IPS-18a (cell line): Measurements from ENCODE around the gene KCNAB1.
"Not testable (repeated sequence)": the region's sequence is repeated elsewhere in the genome, so short reads cannot be mapped to it uniquely, and the experiment has no call there.

Experiments used
- H3K27ac ChIP-seq: one replicate; pipeline ENCODE4 v1.5.1; 2013; ENCODE audit warnings: low read length
- H3K27me3 ChIP-seq: one replicate; pipeline ENCODE4 v1.6.1; 2013; ENCODE audit warnings: mild to moderate bottlenecking, low read length; ENCODE audit not compliant: control insufficient read depth, insufficient read depth
- H3K36me3 ChIP-seq: one replicate; pipeline ENCODE4 v1.6.1; 2013; ENCODE audit warnings: low read depth, low read length; ENCODE audit not compliant: control insufficient read depth
- H3K4me1 ChIP-seq: one replicate; pipeline ENCODE4 v1.6.1; 2013; ENCODE audit warnings: low read depth, low read length; ENCODE audit not compliant: control insufficient read depth
- H3K4me3 ChIP-seq: one replicate; pipeline ENCODE4 v1.5.1; 2013; ENCODE audit warnings: low read length
- H3K9ac ChIP-seq: one replicate; pipeline ENCODE4 v1.6.1; 2013; ENCODE audit warnings: mild to moderate bottlenecking, low read length, moderate library complexity
- H3K9me3 ChIP-seq: one replicate; pipeline ENCODE4 v1.6.1; 2013; ENCODE audit warnings: low read depth, low read length; ENCODE audit not compliant: control insufficient read depth

The KCNAB1 gene

GRCh38 chr3:156256945-156257344 lies 136.6 kb downstream of the KCNAB1 start:
- Histone ChIP-seq H3K4me3 (no peak overlapping the region), H3K4me1 (peaks cover 6% of the 10 kb centered on the region)

DNA sequence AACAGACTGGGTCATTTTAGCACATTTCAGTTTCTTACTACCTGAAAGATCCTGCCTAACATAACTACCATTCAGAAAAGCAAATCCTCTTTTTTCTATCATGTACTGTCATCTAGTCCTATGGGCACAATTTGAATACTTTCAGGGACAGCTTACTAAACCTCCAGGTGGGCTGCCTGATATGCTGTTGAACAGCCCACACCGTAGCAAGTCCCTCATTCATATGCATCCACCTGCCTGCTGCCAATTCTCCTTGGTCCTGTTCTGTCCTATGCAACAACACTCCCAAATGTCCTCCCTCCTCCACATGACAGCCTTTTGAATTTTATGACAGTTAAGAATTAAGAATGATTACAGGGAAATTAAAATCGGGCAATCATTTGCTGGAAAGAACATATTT lies 137.9 kb downstream of the KCNAB1 start:
- no peak overlapping the region for H3K9ac ChIP-seq
- H3K27me3 ChIP-seq = no peaks in the 10 kb centered on the region
- H3K9me3 ChIP-seq = no peaks in the 10 kb centered on the region
- H3K36me3 ChIP-seq = no peaks in the 10 kb centered on the region
- no peak overlapping the region for H3K27ac ChIP-seq
- peaks cover 6% of the 10 kb centered on the region for H3K4me1 ChIP-seq
- no peak overlapping the region for H3K4me3 ChIP-seq

More at GRCh38 chr3:156256945-156257344, 136.6 kb downstream of the KCNAB1 start:
- Histone ChIP-seq H3K27me3 (no peaks in the 10 kb centered on the region), H3K27ac (no peak overlapping the region), H3K9me3 (no peaks in the 10 kb centered on the region), H3K36me3 (no peaks in the 10 kb centered on the region), H3K9ac (no peak overlapping the region)

GRCh38 chr3:156259896-156260295 lies 139.5 kb downstream of the KCNAB1 start:
- Histone ChIP-seq H3K27me3 (no peaks in the 10 kb centered on the region), H3K9me3 (no peaks in the 10 kb centered on the region), H3K36me3 (no peaks in the 10 kb centered on the region), H3K4me1 (peaks cover 6% of the 10 kb centered on the region), H3K4me3 (no peak overlapping the region), H3K9ac (no peak overlapping the region), H3K27ac (no peak overlapping the region)

DNA sequence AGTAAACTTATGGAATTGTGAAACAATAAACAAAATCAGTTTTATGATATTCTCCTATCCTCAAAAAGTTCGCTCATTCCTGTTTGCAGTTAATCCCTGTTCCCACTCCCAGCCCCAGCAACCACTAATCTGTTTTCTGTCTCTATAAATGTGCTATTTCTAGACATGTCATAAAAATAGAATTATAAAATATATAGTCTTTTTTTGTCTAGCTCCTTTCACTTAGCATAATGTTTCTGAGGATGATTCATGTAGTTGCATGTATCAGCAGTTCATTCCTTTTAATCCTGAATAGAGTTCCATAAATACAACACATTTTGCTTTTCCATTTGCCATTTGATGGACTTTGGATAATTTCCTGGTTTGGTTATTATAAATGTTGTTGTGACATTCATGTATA lies 140.0 kb downstream of the KCNAB1 start:
- Histone ChIP-seq H3K27me3 (no peaks in the 10 kb centered on the region), H3K9me3 (no peaks in the 10 kb centered on the region), H3K4me1 (peaks cover 6% of the 10 kb centered on the region), H3K36me3 (no peaks in the 10 kb centered on the region), H3K27ac (no peak overlapping the region), H3K4me3 (no peak overlapping the region), H3K9ac (no peak overlapping the region)

DNA sequence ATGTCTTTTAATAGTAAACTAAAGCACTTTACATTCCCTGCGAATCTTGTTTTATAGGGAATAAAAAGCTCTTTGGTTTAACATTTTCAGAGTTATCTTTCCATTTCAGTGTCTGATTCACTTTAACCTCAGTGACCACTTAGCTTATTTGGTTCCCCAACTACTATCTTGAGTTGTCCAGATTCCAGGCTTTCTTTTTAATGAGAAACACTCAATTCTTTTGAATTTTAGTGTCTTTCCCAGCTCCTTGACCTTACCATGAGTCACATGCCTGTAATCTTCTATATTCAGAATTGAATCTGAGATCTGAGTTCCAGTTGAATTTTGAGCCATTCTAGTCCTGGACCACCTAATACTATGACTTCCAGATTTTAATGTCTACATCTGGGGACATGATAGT lies 144.4 kb downstream of the KCNAB1 start:
- H3K27ac ChIP-seq = no peak overlapping the region
- H3K9me3 ChIP-seq = no peaks in the 10 kb centered on the region
- H3K27me3 ChIP-seq = no peaks in the 10 kb centered on the region
- no peak overlapping the region for H3K9ac ChIP-seq
- H3K36me3 ChIP-seq = no peaks in the 10 kb centered on the region
- no peaks in the 10 kb centered on the region for H3K4me1 ChIP-seq
- H3K4me3 ChIP-seq = no peak overlapping the region

DNA sequence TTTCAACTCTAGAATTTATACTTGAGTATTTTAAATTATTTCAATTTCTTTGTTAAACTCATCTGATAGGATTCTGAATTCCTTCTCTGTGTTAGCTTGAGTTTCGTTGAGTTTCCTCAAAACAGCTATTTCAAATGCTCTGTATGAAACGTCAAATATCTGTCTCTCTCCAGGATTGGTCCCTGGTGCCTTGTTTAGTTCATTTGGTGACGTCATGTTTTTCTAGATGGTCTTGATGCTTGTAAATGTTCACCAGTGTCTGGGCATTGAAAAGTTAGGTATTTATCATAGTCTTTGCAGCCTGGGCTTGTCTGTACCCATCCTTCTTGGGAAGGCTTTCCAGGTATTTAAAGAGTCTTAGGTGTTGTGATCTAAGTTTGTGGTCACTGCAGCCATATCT lies 151.1 kb downstream of the KCNAB1 start:
- Histone ChIP-seq H3K27ac (no peak overlapping the region), H3K4me1 (no peaks in the 10 kb centered on the region), H3K9me3 (no peaks in the 10 kb centered on the region), H3K27me3 (no peaks in the 10 kb centered on the region), H3K36me3 (no peaks in the 10 kb centered on the region), H3K4me3 (no peak overlapping the region), H3K9ac (no peak overlapping the region)

GRCh38 chr3:156271995-156272719 lies 151.8 kb downstream of the KCNAB1 start:
- Histone ChIP-seq H3K4me3 (no peak overlapping the region), H3K9me3 (no peaks in the 10 kb centered on the region), H3K4me1 (no peaks in the 10 kb centered on the region), H3K36me3 (no peaks in the 10 kb centered on the region), H3K27ac (no peak overlapping the region), H3K27me3 (no peaks in the 10 kb centered on the region), H3K9ac (no peak overlapping the region)

DNA sequence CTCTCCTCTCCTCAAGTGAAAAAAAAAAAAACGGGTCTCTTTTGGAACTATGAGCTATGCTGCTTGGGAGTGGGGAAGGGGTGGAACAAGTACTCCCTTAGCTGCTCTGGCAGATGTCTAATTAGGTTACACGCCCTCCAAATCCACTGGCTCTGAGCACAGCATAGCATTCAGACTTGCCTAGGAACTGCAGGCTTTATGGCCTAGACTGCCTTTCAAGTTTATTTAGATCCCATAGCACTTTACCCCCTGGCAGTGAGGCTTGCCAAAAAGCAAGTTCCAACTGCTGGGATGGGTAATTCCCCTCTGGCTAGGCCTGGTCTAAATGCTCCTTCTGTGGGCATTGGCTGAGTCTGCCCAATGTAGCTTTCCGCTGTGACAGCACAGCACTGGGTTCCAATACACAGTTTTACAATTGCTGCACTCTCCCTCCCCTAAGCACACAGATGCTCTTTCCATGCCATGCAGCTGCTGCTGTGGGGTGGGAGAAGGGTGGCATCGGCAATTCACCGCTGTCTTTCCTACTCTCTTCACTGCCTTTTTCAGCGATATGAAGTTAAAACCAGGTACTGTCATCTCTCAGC lies 152.8 kb downstream of the KCNAB1 start:
- Histone ChIP-seq H3K4me3 (no peak overlapping the region), H3K9ac (no peak overlapping the region), H3K27ac (no peak overlapping the region), H3K4me1 (no peaks in the 10 kb centered on the region), H3K27me3 (no peaks in the 10 kb centered on the region), H3K9me3 (no peaks in the 10 kb centered on the region), H3K36me3 (no peaks in the 10 kb centered on the region)

DNA sequence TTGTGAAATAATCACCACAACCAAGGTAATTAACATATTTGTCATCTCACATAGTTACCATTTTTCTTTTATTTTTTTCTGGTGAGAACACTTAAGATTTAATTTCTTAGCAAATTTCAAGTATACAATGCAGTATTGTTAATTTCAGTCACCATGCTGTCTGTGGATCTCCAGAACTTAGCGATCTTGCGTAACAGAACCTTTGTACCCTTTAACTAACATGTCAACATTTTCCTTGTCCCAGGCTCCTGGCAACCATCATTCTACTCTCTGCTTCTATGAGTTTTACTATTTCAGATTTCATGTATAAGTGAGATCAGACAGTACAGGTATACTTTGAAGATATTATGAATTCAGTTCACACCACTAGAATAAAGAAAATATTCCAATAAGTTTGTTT lies 154.4 kb downstream of the KCNAB1 start:
- no peaks in the 10 kb centered on the region for H3K9me3 ChIP-seq
- H3K27me3 ChIP-seq = no peaks in the 10 kb centered on the region
- no peak overlapping the region for H3K4me3 ChIP-seq
- no peak overlapping the region for H3K9ac ChIP-seq
- H3K27ac ChIP-seq = no peak overlapping the region
- H3K36me3 ChIP-seq = no peaks in the 10 kb centered on the region
- H3K4me1 ChIP-seq = no peaks in the 10 kb centered on the region

DNA sequence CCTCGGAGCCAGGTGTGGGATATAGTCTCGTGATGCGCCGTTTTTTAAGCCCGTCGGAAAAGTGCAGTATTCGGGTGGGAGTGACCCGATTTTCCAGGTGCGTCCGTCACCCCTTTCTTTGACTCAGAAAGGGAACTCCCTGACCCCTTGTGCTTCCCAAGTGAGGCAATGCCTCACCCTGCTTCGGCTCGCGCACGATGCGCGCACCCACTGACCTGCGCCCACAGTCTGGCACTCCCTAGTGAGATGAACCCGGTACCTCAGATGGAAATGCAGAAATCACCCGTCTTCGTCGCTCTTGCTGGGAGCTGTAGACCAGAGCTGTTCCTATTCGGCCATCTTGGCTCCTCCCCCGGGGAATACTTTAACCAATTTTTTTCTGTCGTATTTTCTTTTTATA lies 164.3 kb downstream of the KCNAB1 start:
- not testable (repeated sequence) for H3K27ac ChIP-seq, H3K9me3 ChIP-seq, H3K27me3 ChIP-seq, H3K4me1 ChIP-seq, H3K9ac ChIP-seq, H3K36me3 ChIP-seq, H3K4me3 ChIP-seq

DNA sequence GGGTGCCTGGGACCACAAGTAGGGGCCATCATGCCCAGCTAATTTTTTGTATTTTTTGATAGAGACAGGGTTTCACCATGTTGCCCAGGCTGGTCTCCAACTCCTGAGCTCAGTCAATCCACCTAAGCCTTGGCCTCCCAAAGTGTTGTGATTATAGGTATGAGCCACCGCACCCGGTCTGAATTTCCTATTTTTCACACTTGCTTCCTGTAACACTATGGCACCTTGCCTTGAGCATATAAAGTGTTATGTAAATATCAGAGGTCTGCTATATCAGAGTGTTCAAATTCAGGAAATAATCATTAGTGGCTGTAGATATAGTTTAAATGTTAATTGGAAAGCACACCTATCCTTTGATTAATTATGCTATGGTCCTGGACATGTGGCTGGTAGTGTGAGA lies 165.2 kb downstream of the KCNAB1 start:
- Histone ChIP-seq H3K9ac (no peak overlapping the region), H3K4me3 (no peak overlapping the region), H3K4me1 (peaks cover 1% of the 10 kb centered on the region), H3K36me3 (no peaks in the 10 kb centered on the region), H3K27me3 (peaks cover 15% of the 10 kb centered on the region), H3K27ac (no peak overlapping the region), H3K9me3 (no peaks in the 10 kb centered on the region)

- Histone ChIP-seq H3K27me3 (peaks cover 51% of the 10 kb centered on the region), H3K36me3 (no peaks in the 10 kb centered on the region), H3K9ac (no peak overlapping the region), H3K9me3 (no peaks in the 10 kb centered on the region), H3K4me3 (peak overlapping the region; percentile 52), H3K27ac (no peak overlapping the region), H3K4me1 (peaks cover 4% of the 10 kb centered on the region)
Observed at GRCh38 chr3:156290924-156291271, 170.5 kb downstream of the KCNAB1 start.
